H1 (cell line): Measurements from ENCODE around the gene ABHD12. TPM values are rescaled to one million over a fixed set of nuclear protein-coding genes. Genes with fewer than 3 reads are reported as not detected.

Source experiments
- ASH2L ChIP-seq: fragments of 200-600, 300-600 bp; sonication (generic); IDR thresholded peaks from one replicate; pipeline ENCODE4 v1.7.1; 2017; ENCODE audit warnings: low read length
- CEBPB ChIP-seq: IDR thresholded peaks from 2 replicates; pipeline ENCODE4 v1.6.1; 2012; ENCODE audit warnings: low read depth, low read length
- SUZ12 ChIP-seq: fragments of 200-600 bp; sonication (generic); IDR thresholded peaks from 2 replicates; pipeline ENCODE4 v1.6.1; 2012; ENCODE audit warnings: mild to moderate bottlenecking, inconsistent platforms, low read length, moderate library complexity, mixed read lengths
- TAF1 ChIP-seq: IDR thresholded peaks from 2 replicates; pipeline ENCODE4 v1.6.1; 2011; ENCODE audit warnings: mild to moderate bottlenecking, low read depth, low read length
- YY1 ChIP-seq: IDR thresholded peaks from 2 replicates; pipeline ENCODE4 v1.6.1; 2011; ENCODE audit warnings: low read depth, mild to moderate bottlenecking, low read length
- polyA plus RNA-seq, 7 experiments: library from polyadenylated mRNA; depleted of rRNA in 3 of 7; stranded (reverse) in 5 of 7; unstranded in 2 of 7; fragments of >200 nt in 5 of 7; fragments of 200-250 nt in 2 of 7; gene quantifications; 1 replicate in 5 of 7; 2 replicates in 1 of 7; 4 replicates in 1 of 7; pipeline versions ENCODE4 v1.2.1 to v1.2.3, GENCODE V29; 2011 to 2013; ENCODE audit warnings: missing spikeins in 2 of 7, mixed read lengths in 2 of 7
- total RNA-seq: library from RNA; stranded (reverse); fragmentation: NEBNext Ultra II Directional; extraction: Animal tissue kit (Norgen Biotek cat#: 25700); gene quantifications from 2 replicates; pipeline ENCODE4 v1.2.1, GENCODE V29; 2021

Gene ABHD12
- total and polyA plus RNA-seq, 2 of the 8 experiments (the other 6 are each of a cell fraction or from before 2014, with no cell fraction given), result 31.3 to 59.5 TPM

DNA sequence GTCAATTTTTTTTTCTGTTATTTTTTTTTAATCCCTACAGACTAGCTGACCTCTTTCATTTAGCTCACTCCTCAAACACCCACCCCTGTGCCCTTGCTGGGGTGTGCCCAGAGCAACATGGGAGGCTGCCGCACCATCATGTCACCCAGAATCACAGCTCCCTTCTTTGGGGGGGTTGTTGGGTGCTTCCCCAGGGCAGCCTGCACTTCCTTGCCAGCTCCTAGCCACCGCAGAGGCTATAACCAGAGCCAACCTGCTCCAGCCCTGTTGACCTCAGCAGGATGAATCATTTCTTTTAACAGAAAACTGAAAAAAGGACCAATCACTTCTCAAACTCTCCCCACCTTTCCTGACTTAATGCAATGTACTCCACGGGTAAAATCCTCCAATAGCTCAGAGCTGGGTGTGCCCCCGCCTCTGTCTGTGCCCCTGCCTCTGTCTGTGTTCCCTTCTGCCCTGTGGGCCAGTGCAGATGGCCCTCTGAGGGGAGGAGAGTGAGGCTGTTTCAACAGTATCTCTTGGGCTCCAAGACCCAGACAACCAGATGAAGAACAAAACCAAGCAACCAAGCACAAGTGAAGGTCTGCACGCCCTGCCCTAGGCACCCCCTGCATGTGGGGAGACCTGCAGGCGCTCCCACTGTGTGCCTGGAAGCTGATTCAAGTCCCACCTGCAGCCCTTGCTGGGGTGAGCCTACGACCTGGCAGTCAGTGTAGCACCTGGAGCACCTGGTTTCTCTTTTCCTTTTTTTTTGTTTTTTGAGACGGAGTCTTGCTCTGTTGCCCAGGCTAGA lies 75.0 kb downstream of the ABHD12 start (continued):
- TF ChIP-seq YY1 (no peak), TAF1 (no peak), SUZ12 (no peak), ASH2L (no peak), CEBPB (no peak)
